Occipital lobe (tissue), 2 donors: ENCODE measurements around the gene ANKZF1. TPM values are rescaled to one million over a fixed set of nuclear protein-coding genes. Genes with fewer than 3 reads are reported as not detected.

ENCODE experiments used
- DNase-seq: peaks from one replicate; lab custom pipeline; 2025; lab: John Stamatoyannopoulos, UW
- total RNA-seq: library from RNA; depleted of rRNA; stranded (reverse); fragments of >200 nt; gene quantifications from one replicate; pipeline ENCODE4 v1.2.3, GENCODE V29; 2014

ANKZF1 gene
- total RNA-seq, 1 donor from 2014 or later = 40.4 TPM

- no peak for DNase-seq
Measured at GRCh38 chr2:219282943-219283581, 53.5 kb downstream of the ANKZF1 start.

GRCh38 chr2:219284501-219285372 lies 55.1 kb downstream of the ANKZF1 start:
- no peak for DNase-seq

- no peak for DNase-seq
Measured at GRCh38 chr2:219285373-219285735, 55.7 kb downstream of the ANKZF1 start.

GRCh38 chr2:219285894-219286425 lies 56.4 kb downstream of the ANKZF1 start:
- DNase-seq = peak; percentile 64

Other genes starting within 250 kb of the ANKZF1 start
- gene FEV, start 244.6 kb upstream of the ANKZF1 start, total RNA-seq = not detected
- not detected for gene CRYBA2, start 236.4 kb upstream of the ANKZF1 start, total RNA-seq
- gene CFAP65, start 188.3 kb upstream of the ANKZF1 start, total RNA-seq = 0.16 TPM
- 0.16 TPM for gene IHH, start 168.9 kb upstream of the ANKZF1 start, total RNA-seq
- gene NHEJ1, start 69.0 kb upstream of the ANKZF1 start, total RNA-seq = 9.2 TPM
- gene SLC23A3, start 59.8 kb upstream of the ANKZF1 start, total RNA-seq = 0.31 TPM
- gene CNPPD1, start 52.9 kb upstream of the ANKZF1 start, total RNA-seq = 39.3 TPM
- 73.8 TPM for gene RETREG2, start 51.5 kb upstream of the ANKZF1 start, total RNA-seq
- 14.5 TPM for gene ZFAND2B, start 23.0 kb upstream of the ANKZF1 start, total RNA-seq
- 32.0 TPM for gene ABCB6, start 10.8 kb upstream of the ANKZF1 start, total RNA-seq
- 24.5 TPM for gene ATG9A, start 170 bp upstream of the ANKZF1 start, total RNA-seq
- gene GLB1L, start 15.6 kb downstream of the ANKZF1 start, total RNA-seq = 2.7 TPM
- 15.4 TPM for gene STK16, start 15.7 kb downstream of the ANKZF1 start, total RNA-seq
- gene TUBA4B, start 23.4 kb downstream of the ANKZF1 start, total RNA-seq = not detected
- 2.7 TPM for gene TUBA4A, start 24.1 kb downstream of the ANKZF1 start, total RNA-seq
- 73.2 TPM for gene DNAJB2, start 49.6 kb downstream of the ANKZF1 start, total RNA-seq
- gene PTPRN, start 79.6 kb downstream of the ANKZF1 start, total RNA-seq = 32.6 TPM
- not detected for gene RESP18, start 102.9 kb downstream of the ANKZF1 start, total RNA-seq
- 17.5 TPM for gene DNPEP, start 158.1 kb downstream of the ANKZF1 start, total RNA-seq
- 2.3 TPM for gene DES, start 188.6 kb downstream of the ANKZF1 start, total RNA-seq
- 14.2 TPM for gene SPEG, start 205.0 kb downstream of the ANKZF1 start, total RNA-seq